H1 (cell line): ENCODE results near the gene POLA1. TPM values are rescaled to one million over a fixed set of nuclear protein-coding genes. Genes with fewer than 3 reads are reported as not detected.

ENCODE experiments used
- CTCF ChIA-PET: fragments of 300-600 bp; sonication (Branson Sonifier 250); formaldehyde crosslinking; loops from one replicate; lab custom pipeline; 2021; ENCODE audit not compliant: partially characterized antibody; lab: Charles Lee
- POLR2A ChIA-PET: fragments of 300-600 bp; sonication (Branson Sonifier 250); formaldehyde crosslinking; loops from one replicate; lab custom pipeline; 2021; ENCODE audit warnings: inconsistent platforms; ENCODE audit not compliant: partially characterized antibody; lab: Charles Lee
- DNase-seq, 2 experiments: peaks; one replicate each; pipeline versions ENCODE4 v3.0.0 to v3.0.0-alpha.2; 2010 to 2022; ENCODE audit warnings: low spot score in 2 of 2, low read depth in 1 of 2, mixed read lengths in 1 of 2
- FAIRE-seq: peaks from 2 replicates; lab custom pipeline; 2011; peaks lifted over from hg19 to GRCh38; lab: Jason Lieb, UNC
- H2AFZ ChIP-seq: 2 replicates; pipeline ENCODE4 v1.8.1; 2012; ENCODE audit warnings: low read length, inconsistent platforms
- H2AK5ac ChIP-seq: 2 replicates; pipeline ENCODE4 v1.6.1; 2013; ENCODE audit warnings: low read depth, low read length
- H2BK120ac ChIP-seq: replicated peaks from 2 replicates; pipeline ENCODE3; 2013; ENCODE audit warnings: low read depth, low read length, inconsistent platforms
- H2BK12ac ChIP-seq: 2 replicates; pipeline ENCODE4 v1.6.1; 2013; ENCODE audit warnings: low read depth, low read length
- H2BK15ac ChIP-seq: 2 replicates; pipeline ENCODE4 v1.6.1; 2013; ENCODE audit warnings: low read length
- H2BK20ac ChIP-seq: 2 replicates; pipeline ENCODE4 v1.6.1; 2013; ENCODE audit warnings: low read length
- H2BK5ac ChIP-seq: 2 replicates; pipeline ENCODE4 v1.6.1; 2013; ENCODE audit warnings: low read depth, low read length
- H3K14ac ChIP-seq: 2 replicates; pipeline ENCODE4 v1.6.1; 2013; ENCODE audit warnings: inconsistent platforms; ENCODE audit not compliant: insufficient read length
- H3K18ac ChIP-seq: 2 replicates; pipeline ENCODE4 v1.6.1; 2013; ENCODE audit warnings: low read length; ENCODE audit errors: extremely low read depth
- H3K23ac ChIP-seq: 2 replicates; pipeline ENCODE4 v1.6.1; 2013; ENCODE audit warnings: inconsistent platforms; ENCODE audit not compliant: insufficient read length
- H3K23me2 ChIP-seq: 2 replicates; pipeline ENCODE4 v1.6.1; 2013; ENCODE audit warnings: low read depth, low read length
- H3K27ac ChIP-seq: 2 replicates; pipeline ENCODE4 v1.6.1; 2011; ENCODE audit warnings: low read depth, low read length, inconsistent platforms
- H3K27me3 ChIP-seq, 4 experiments: replicated peaks in 1 of 4; 1 replicate in 1 of 4; 2 replicates in 3 of 4; pipeline versions ENCODE4 v1.6.1 to v1.8.1; 2011 to 2013; ENCODE audit warnings: low read length in 3 of 4, mild to moderate bottlenecking in 3 of 4, inconsistent platforms in 2 of 4, mixed read lengths in 2 of 4, moderate library complexity in 1 of 4; ENCODE audit not compliant: control insufficient read depth in 3 of 4, insufficient read depth in 3 of 4; ENCODE audit errors: extremely low read depth in 1 of 4
- H3K36me3 ChIP-seq, 4 experiments: 2 replicates each; pipeline versions ENCODE4 v1.6.1 to v1.8.1; 2011 to 2013; ENCODE audit warnings: mild to moderate bottlenecking in 4 of 4, low read length in 3 of 4, moderate library complexity in 2 of 4, control low read depth in 1 of 4, inconsistent platforms in 1 of 4; ENCODE audit not compliant: insufficient read depth in 4 of 4, control insufficient read depth in 2 of 4
- H3K4ac ChIP-seq: replicated peaks from 2 replicates; pipeline ENCODE3; 2013; ENCODE audit warnings: low read length, low read depth, mixed read lengths, inconsistent platforms; ENCODE audit not compliant: insufficient read length
- H3K4me1 ChIP-seq, 4 experiments: replicated peaks in 1 of 4; 1 replicate in 1 of 4; 2 replicates in 3 of 4; pipeline versions ENCODE4 v1.6.1 to v1.8.1; 2011 to 2013; ENCODE audit warnings: low read length in 3 of 4, inconsistent platforms in 2 of 4, mixed read lengths in 1 of 4; ENCODE audit not compliant: insufficient read depth in 4 of 4, control insufficient read depth in 3 of 4
- H3K4me2 ChIP-seq, 2 experiments: 2 replicates each; pipeline versions ENCODE4 v1.6.1 to v1.8.1; 2011 to 2013; ENCODE audit warnings: low read depth in 2 of 2, low read length in 2 of 2, control low read depth in 1 of 2, inconsistent platforms in 1 of 2, mild to moderate bottlenecking in 1 of 2; ENCODE audit not compliant: insufficient read depth in 1 of 2
- H3K4me3 ChIP-seq, 4 experiments: fragments of 200-600, 300-600 bp in 1 of 4; sonication (generic), shearing (Covaris generic), sonication (Bioruptor Twin) in 1 of 4; 2 replicates each; pipeline versions ENCODE4 v1.5.1 to v1.8.1; 2011 to 2016; ENCODE audit warnings: low read length in 4 of 4, low read depth in 3 of 4, control low read depth in 2 of 4, inconsistent platforms in 2 of 4, mild to moderate bottlenecking in 2 of 4, mixed read lengths in 1 of 4, moderate library complexity in 1 of 4; ENCODE audit not compliant: insufficient read depth in 2 of 4; ENCODE audit errors: extremely low read depth in 1 of 4
- H3K56ac ChIP-seq: replicated peaks from 2 replicates; pipeline ENCODE3; 2013; ENCODE audit warnings: low read depth, mild to moderate bottlenecking, mixed read lengths, low read length, inconsistent platforms; ENCODE audit not compliant: insufficient read length
- H3K79me1 ChIP-seq: 2 replicates; pipeline ENCODE4 v1.6.1; 2013; ENCODE audit warnings: low read depth, low read length, control low read depth
- H3K79me2 ChIP-seq, 2 experiments: 2 replicates each; pipeline versions ENCODE4 v1.6.1 to v1.8.1; 2012 to 2013; ENCODE audit warnings: low read length in 2 of 2, mild to moderate bottlenecking in 2 of 2, inconsistent platforms in 1 of 2; ENCODE audit not compliant: insufficient read depth in 2 of 2, control insufficient read depth in 1 of 2
- H3K9ac ChIP-seq, 4 experiments: replicated peaks in 1 of 4; 1 replicate in 1 of 4; 2 replicates in 3 of 4; pipeline versions ENCODE4 v1.6.1 to v1.8.1; 2011 to 2013; ENCODE audit warnings: low read depth in 3 of 4, low read length in 3 of 4, control low read depth in 2 of 4, mild to moderate bottlenecking in 2 of 4, moderate library complexity in 2 of 4, inconsistent platforms in 1 of 4; ENCODE audit errors: extremely low read depth in 1 of 4
- H3K9me3 ChIP-seq, 2 experiments: 2 replicates each; pipeline versions ENCODE4 v1.6.1 to v1.8.1; 2012 to 2013; ENCODE audit warnings: mild to moderate bottlenecking in 2 of 2, moderate library complexity in 2 of 2, control low read depth in 1 of 2, inconsistent platforms in 1 of 2, low read depth in 1 of 2, low read length in 1 of 2, mixed read lengths in 1 of 2; ENCODE audit not compliant: insufficient read depth in 2 of 2
- H4K20me1 ChIP-seq, 2 experiments: replicated peaks in 1 of 2; 2 replicates each; pipeline versions ENCODE3 to v1.8.1; 2011 to 2013; ENCODE audit warnings: inconsistent platforms in 2 of 2, low read length in 2 of 2, mild to moderate bottlenecking in 1 of 2; ENCODE audit not compliant: insufficient read depth in 2 of 2, control insufficient read depth in 1 of 2
- H4K5ac ChIP-seq: 2 replicates; pipeline ENCODE4 v1.6.1; 2013; ENCODE audit warnings: low read length, low read depth, mixed read lengths, inconsistent platforms; ENCODE audit not compliant: insufficient read length
- H4K8ac ChIP-seq: 2 replicates; pipeline ENCODE4 v1.8.0; 2013; ENCODE audit warnings: mild to moderate bottlenecking, moderate library complexity, low read length, inconsistent platforms; ENCODE audit not compliant: insufficient read depth; ENCODE audit errors: extremely low read depth
- H4K91ac ChIP-seq: replicated peaks from 2 replicates; pipeline ENCODE3; 2013; ENCODE audit warnings: low read length, mixed read lengths, inconsistent platforms; ENCODE audit not compliant: insufficient read length
- CREB1 ChIP-seq: IDR thresholded peaks from 2 replicates; pipeline ENCODE4 v1.6.1; 2012; ENCODE audit warnings: inconsistent platforms
- GTF2F1 ChIP-seq: IDR thresholded peaks from 2 replicates; pipeline ENCODE4 v1.6.1; 2012; ENCODE audit warnings: low read depth, low read length, improper control_type of control experiment, borderline replicate concordance
- JUND ChIP-seq: IDR thresholded peaks from 2 replicates; pipeline ENCODE4 v1.6.1; 2011; ENCODE audit warnings: mild to moderate bottlenecking, improper control_type of control experiment, low read length
- PHF8 ChIP-seq: fragments of 200-600 bp; sonication (generic); conservative IDR thresholded peaks from 2 replicates; pipeline ENCODE4 v1.7.1; 2012; ENCODE audit warnings: low read depth, mild to moderate bottlenecking, inconsistent platforms, low read length, moderate library complexity
- POLR2AphosphoS5 ChIP-seq: IDR thresholded peaks from 2 replicates; pipeline ENCODE4 v1.6.1; 2011; ENCODE audit warnings: low read depth, low read length
- RFX5 ChIP-seq: IDR thresholded peaks from 2 replicates; pipeline ENCODE4 v1.6.1; 2011; ENCODE audit warnings: low read depth, low read length, improper control_type of control experiment, borderline replicate concordance
- RXRA ChIP-seq: IDR thresholded peaks from 2 replicates; pipeline ENCODE4 v1.6.1; 2011; ENCODE audit warnings: low read depth, mild to moderate bottlenecking, low read length, moderate library complexity; ENCODE audit not compliant: insufficient read depth
- SIRT6 ChIP-seq: IDR thresholded peaks from one replicate; pipeline ENCODE4 v1.7.1; 2012; ENCODE audit warnings: low read length, inconsistent platforms
- SIX5 ChIP-seq: IDR thresholded peaks from 2 replicates; pipeline ENCODE4 v1.6.1; 2011; ENCODE audit warnings: mild to moderate bottlenecking, low read depth, low read length
- SP1 ChIP-seq: IDR thresholded peaks from 2 replicates; pipeline ENCODE4 v1.6.1; 2011; ENCODE audit warnings: low read depth, low read length
- SP2 ChIP-seq: IDR thresholded peaks from 2 replicates; pipeline ENCODE4 v1.6.1; 2012; ENCODE audit warnings: mild to moderate bottlenecking, low read length, inconsistent platforms
- SUZ12 ChIP-seq: fragments of 200-600 bp; sonication (generic); IDR thresholded peaks from 2 replicates; pipeline ENCODE4 v1.6.1; 2012; ENCODE audit warnings: mild to moderate bottlenecking, inconsistent platforms, low read length, moderate library complexity, mixed read lengths
- TAF7 ChIP-seq: optimal IDR thresholded peaks from 2 replicates; pipeline ENCODE3; 2011; ENCODE audit warnings: low read depth, mild to moderate bottlenecking, inconsistent platforms, low read length, moderate library complexity, borderline replicate concordance
- TBP ChIP-seq: IDR thresholded peaks from 2 replicates; pipeline ENCODE4 v1.6.1; 2011; ENCODE audit warnings: low read depth, low read length, improper control_type of control experiment
- TEAD4 ChIP-seq: IDR thresholded peaks from 2 replicates; pipeline ENCODE4 v1.6.1; 2012; ENCODE audit warnings: low read depth, low read length, inconsistent platforms, mixed read lengths
- USF2 ChIP-seq: IDR thresholded peaks from 2 replicates; pipeline ENCODE4 v1.6.1; 2011; ENCODE audit warnings: low read length, improper control_type of control experiment
- WGBS, 2 experiments: shearing (Covaris generic) in 1 of 2; methylation state at CpG; one replicate each; pipeline versions ENCODE4 v1.1.6 to v1.1.7; 2013 to 2015; ENCODE audit warnings: low lambda C conversion rate in 2 of 2, mixed read lengths in 2 of 2, inconsistent platforms in 1 of 2, low coverage in 1 of 2, missing lambda C conversion rate in 1 of 2; ENCODE audit not compliant: insufficient replicate concordance in 2 of 2, insufficient coverage in 1 of 2, insufficient read length in 1 of 2; ENCODE audit errors: extremely low coverage in 1 of 2, missing lambda C conversion rate in 1 of 2; 5-methylcytosine and 5-hydroxymethylcytosine counted together
- polyA plus RNA-seq, 7 experiments: library from polyadenylated mRNA; depleted of rRNA in 3 of 7; stranded (reverse) in 5 of 7; unstranded in 2 of 7; fragments of >200 nt in 5 of 7; fragments of 200-250 nt in 2 of 7; gene quantifications; 1 replicate in 5 of 7; 2 replicates in 1 of 7; 4 replicates in 1 of 7; pipeline versions ENCODE4 v1.2.1 to v1.2.3, GENCODE V29; 2011 to 2013; ENCODE audit warnings: missing spikeins in 2 of 7, mixed read lengths in 2 of 7
- total RNA-seq: library from RNA; stranded (reverse); fragmentation: NEBNext Ultra II Directional; extraction: Animal tissue kit (Norgen Biotek cat#: 25700); gene quantifications from 2 replicates; pipeline ENCODE4 v1.2.1, GENCODE V29; 2021

The POLA1 gene
- total and polyA plus RNA-seq, 2 of the 8 experiments (the other 6 are each of a cell fraction or from before 2014, with no cell fraction given): 5.6 to 34.9 TPM

DNA sequence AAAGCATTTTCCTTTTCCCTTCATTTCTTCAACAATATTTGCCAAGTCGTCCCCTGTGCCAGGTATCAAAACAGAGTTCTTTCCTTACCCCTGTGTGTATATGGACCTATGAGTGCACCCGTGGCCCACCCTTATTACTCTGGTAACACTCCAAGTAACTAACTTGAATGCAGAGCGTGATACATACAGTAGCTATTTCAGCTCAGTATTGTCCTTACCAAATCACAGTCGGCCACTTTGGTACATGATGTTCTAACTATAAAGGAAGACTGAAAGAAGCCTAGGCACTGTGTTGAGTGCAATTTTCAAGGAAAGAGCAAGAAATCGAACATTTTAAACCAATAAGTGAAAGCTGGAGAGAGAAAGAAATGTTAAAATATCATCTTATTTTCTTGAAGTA is 233.7 kb downstream of the POLA1 start:
- Histone ChIP-seq H3K9me3 (no peaks in the 10 kb centered on the region), H2BK15ac (no peak overlapping the region), H3K18ac (no peak overlapping the region), H3K79me1 (no peaks in the 10 kb centered on the region), H3K27me3 (no peaks in the 10 kb centered on the region), H3K4me3 (no peak overlapping the region), H3K36me3 (no peaks in the 10 kb centered on the region; a peak in 1 of 8 replicates), H2AK5ac (no peak overlapping the region), H2AFZ (no peak overlapping the region), H3K4me2 (no peak overlapping the region), H2BK12ac (no peak overlapping the region), H2BK120ac (no peak overlapping the region), H3K23ac (no peak overlapping the region), H3K79me2 (no peaks in the 10 kb centered on the region), H4K5ac (no peak overlapping the region), H3K14ac (no peak overlapping the region), H2BK20ac (no peak overlapping the region), H3K56ac (no peak overlapping the region), H3K4ac (no peak overlapping the region), H4K20me1 (no peaks in the 10 kb centered on the region), H3K27ac (no peak overlapping the region), H2BK5ac (no peak overlapping the region), H3K23me2 (no peaks in the 10 kb centered on the region), H3K4me1 (0 out of 7 replicates have a peak, but pooled peaks cover 0 to 4% (median 0%) of the 10 kb centered on the region in 4 experiments), H3K9ac (no peak overlapping the region), H4K91ac (no peak overlapping the region), H4K8ac (no peak overlapping the region)
- no peak for DNase-seq
- peak; percentile 36 for FAIRE-seq
- TF ChIP-seq RXRA (no peak), TAF7 (no peak), POLR2AphosphoS5 (no peak), SIX5 (no peak), SIRT6 (no peak), TBP (no peak), SUZ12 (no peak), USF2 (no peak), PHF8 (no peak), CREB1 (no peak), TEAD4 (no peak), SP1 (no peak), RFX5 (no peak), SP2 (no peak), JUND (no peak), GTF2F1 (no peak)
- POLR2A ChIA-PET: no interaction called here
- 94% methylated on average over 5 of the region's 5 CpGs; no CpG with 5 or more reads in 1 of the 2 experiments for WGBS, 2 experiments
- CTCF ChIA-PET: no interaction called here
